Ecto neural progenitor cell (in vitro differentiated cells): ENCODE results near the gene HYAL3.

Experiments used
- DNase-seq: peaks from one replicate; pipeline ENCODE4 v3.0.0-alpha.2; 2018; ENCODE audit warnings: low spot score

The HYAL3 gene, protein sequence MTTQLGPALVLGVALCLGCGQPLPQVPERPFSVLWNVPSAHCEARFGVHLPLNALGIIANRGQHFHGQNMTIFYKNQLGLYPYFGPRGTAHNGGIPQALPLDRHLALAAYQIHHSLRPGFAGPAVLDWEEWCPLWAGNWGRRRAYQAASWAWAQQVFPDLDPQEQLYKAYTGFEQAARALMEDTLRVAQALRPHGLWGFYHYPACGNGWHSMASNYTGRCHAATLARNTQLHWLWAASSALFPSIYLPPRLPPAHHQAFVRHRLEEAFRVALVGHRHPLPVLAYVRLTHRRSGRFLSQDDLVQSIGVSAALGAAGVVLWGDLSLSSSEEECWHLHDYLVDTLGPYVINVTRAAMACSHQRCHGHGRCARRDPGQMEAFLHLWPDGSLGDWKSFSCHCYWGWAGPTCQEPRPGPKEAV

DNA sequence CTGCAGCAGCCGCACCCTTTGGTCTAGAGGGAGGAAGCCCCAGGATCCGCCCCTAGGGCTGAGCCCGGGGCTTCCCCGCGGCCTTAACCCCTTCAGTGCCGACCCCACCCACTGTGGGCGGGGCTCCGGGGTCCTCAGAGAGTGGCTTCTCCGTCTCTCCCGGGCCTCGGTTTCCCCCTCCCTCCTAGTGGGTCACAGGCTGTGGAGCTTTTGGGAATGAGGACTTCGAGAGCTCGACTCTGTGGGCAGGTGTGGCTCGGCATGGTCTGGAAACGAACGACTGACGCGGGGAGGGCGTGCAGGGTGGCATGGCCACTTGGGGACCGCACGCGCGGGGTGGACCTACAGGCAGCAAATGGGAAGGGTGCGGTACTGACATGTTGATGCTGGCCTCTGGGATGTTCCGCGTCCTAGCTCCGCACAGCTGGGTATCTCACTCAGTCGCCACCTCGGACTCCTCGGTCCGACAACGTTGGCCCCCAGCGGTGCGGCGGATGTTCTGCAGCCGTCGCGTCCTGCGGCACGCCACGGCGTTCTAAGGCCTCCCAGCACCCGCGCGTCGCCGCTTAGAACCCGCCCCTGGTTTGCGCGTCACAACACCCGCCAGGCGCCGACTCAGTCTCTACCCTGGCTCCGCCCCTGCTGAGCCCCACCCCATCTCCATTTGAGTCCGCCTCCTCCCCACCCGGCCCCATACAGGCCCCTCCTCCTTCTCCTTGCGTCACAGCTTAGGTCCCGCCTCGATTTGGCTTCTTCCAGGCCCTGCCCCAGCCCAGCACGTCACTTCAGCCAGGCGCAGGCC is at the start of gene HYAL3, which contains the start of gene NAA80:
HYAL3 (minus strand) TSS at position 570 of the 802 bp plus-strand sequence. CDS start 3,803 bp downstream, outside the sequence.
NAA80 (minus strand) TSS at position 570 of the 802 bp plus-strand sequence. CDS start 1,942 bp downstream, outside the sequence.
- DNase-seq: peak; percentile 99

DNA sequence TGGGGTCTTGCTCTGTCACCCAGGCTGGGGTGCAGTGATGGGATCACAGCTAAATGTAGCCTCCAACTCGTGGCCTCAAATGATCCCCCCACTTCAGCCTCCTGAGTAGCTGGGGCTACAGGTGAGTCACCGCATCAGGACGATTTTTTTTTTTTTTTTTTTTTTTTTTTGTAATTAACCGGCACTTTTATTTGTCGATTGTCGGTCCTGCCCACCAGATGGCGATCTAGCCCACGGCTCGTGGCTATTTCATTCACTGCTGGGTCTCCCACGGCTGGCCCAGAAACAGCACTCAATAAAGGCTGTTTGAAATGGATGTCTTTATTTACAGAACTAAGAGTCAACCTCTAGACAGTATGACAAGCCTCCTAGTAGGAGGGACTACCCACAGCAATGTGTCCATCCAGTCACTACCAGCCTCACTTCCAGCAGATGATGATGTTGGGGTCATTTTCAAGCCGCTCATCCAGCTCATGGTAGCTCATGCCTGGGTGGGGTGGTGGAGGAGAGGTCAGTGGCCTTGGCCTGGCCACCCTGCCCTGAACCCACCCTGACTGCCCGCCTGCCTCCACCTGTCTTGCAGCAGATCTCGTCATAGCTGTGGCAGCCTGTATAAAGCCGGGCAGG is 48.1 kb upstream of the HYAL3 start:
- DNase-seq: no peak

DNA sequence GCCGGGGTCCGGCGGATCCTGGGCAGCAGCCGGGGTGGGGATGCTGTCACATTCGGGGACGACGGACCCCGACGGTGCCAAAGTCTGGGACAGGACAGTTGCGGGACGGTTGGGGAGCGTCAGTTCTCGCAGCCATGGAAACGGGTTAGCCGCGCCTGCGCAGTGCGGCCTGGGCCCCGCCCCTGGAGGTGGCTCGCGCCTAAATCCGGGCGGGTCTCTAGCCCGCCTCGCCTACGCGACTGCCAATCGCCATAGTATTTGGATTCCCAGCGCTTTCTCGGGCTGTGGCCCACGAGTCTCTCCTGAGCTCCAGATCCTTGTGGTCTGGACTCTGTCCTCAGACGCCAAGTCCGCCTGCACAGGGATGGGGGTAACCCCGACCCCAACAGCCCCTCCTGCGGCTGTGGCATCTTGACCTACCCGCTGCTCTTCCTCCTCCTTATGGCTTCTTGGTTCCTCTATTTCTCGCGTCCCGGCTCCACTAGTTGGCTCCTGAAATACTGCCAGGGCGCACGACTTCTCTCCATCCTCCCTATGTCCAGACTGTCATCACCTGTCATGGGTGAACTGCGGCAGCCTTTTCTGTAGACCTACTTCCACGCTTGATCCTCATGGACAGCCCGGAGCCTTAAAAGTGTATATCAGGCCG is 46.5 kb upstream of the HYAL3 start, which contains the start of gene ZMYND10:
ZMYND10 (minus strand) TSS at position 147 of the 649 bp plus-strand sequence. CDS start 153 bp downstream, outside the sequence.
- DNase-seq: peak; percentile 88

DNA sequence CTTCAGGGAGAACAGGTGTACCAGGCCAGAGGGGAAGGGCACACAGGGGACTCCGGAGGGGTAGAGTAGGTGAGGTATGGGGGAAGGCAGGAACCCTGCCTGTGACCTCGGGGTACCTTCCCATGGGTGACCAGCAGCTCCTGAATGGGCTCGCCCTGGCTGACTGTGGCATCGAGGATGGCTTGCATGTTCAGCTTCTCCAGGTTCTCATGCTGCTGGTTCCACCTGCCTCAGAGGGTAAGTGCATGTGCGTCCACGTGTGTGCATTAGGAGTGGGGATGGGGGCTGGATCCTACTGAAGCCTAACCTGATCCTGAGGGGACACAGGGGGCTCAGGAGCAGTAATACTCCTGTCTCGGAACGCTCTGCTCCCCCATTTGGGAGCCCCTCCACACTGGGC is 45.8 kb upstream of the HYAL3 start:
- no peak for DNase-seq

DNA sequence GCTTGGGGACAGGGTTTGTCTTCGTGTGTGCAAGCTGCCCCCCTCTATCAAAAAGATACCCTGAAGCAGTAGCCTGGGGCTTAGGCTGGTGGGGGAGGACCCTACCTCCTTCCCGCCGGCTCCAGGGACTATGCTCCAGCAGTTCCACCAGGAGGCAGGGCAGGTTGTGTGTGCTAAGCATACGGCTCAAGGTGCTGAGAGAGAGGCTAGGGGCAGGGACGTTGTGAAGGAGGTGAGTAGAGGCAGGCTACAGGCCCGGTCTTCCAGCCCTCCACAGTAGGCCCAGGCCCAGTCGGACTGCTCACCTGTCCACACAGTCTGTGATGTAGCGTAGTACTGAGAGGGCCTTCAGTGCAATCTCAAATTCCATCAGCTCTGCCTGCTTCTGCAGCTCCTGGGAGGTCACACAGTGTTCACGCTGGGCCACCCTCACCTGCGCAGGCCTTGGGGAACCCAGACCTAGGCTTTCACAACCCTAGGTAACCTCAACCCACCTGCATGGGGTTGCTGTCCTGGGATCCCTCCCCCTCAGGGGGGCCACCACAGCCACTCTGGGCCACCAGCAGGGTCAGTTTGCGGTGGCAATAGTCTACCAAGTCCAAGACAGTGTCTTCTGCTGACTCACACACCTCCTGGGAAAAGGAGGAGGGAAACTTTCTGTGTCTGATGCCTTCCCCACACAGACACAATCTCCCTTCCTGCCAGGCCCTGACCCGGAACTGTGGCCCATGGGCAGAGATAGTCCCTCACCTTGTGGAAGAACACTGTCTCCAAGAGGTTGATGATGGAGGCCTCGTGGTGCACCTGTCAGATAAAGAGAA is 43.8 kb upstream of the HYAL3 start:
- DNase-seq: no peak

DNA sequence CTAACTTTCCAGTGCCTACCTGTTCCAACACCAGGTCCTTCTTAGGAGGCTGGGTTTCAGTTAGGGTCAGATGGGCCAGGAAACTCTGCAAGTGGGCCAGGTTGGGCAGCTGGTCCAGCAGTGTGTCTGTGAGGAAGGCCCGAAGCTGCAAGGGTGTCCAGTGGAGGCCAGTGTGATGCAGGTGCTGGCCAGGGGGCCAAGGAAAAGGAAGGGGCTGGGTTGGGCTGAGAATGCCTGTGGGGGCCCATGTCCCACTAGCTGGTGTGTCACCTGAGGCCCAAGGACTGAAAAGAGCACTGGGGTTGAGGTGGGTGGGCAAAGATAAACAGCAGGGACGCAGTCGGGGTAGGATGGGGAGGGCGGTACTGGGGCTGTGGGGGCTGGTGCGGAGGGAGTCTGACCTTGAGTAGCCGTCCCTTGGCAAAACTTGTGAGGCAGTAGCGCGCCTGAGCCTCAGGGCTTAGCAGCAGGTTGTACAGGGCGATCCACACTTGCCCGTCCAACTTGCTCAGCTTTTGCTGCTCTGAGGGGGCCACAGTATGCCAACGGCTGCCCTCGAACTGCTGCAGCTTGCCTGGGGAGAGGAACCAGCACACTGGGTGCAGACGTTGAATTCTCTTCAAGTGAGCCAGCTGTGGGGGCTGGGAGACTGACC is 42.9 kb upstream of the HYAL3 start:
- DNase-seq: no peak

DNA sequence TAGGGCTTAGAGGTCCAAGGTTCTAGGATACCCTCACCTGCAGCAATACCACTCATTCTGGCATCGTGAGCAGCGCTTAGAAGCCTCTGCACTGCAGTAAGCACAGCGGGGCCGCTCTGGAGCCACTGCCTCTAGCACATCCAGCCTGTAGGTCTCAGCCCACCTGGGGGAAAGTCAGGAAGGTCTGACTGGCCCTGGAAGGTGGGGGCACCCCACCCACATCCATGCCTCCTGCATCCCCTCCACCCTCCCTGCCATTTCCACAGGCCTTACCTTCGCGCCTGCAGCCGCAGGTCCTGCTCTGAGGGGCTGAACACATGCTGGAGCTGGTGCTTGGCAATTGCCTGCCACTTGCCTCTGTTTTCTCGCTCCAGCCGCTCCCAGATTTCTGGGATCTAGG is 42.3 kb upstream of the HYAL3 start:
- no peak for DNase-seq

DNA sequence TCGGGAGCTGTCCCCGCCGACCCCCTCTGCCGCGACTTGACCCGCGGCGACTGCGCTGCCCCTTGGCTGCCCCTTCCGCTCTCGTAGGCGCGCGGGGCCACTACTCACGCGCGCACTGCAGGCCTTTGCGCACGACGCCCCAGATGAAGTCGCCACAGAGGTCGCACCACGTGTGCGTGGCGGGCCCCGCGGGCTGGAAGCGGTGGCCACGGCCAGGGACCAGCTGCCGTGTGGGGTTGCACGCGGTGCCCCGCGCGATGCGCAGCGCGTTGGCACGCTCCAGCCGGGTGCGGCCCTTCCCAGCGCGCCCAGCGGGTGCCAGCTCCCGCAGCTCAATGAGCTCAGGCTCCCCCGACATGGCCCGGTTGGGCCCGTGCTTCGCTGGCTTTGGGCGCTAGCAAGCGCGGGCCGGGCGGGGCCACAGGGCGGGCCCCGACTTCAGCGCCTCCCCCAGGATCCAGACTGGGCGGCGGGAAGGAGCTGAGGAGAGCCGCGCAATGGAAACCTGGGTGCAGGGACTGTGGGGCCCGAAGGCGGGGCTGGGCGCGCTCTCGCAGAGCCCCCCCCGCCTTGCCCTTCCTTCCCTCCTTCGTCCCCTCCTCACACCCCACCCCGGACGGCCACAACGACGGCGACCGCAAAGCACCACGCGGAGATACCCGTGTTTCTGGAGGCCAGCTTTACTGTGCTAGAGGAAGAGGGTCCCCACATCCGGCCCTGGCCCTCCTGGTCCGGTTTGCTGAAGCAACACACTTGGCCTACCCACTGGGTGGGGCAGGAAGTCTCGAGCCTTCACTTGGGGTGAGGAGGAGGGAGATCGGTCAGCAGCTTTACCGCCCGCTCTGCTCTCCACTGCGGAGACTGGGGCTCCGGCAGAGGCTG is 41.5 kb upstream of the HYAL3 start, which contains the start of gene RASSF1:
RASSF1 (minus strand) TSS at position 389 of the 882 bp plus-strand sequence; CDS start at position 358, 31 bp downstream.
- DNase-seq: no peak

DNA sequence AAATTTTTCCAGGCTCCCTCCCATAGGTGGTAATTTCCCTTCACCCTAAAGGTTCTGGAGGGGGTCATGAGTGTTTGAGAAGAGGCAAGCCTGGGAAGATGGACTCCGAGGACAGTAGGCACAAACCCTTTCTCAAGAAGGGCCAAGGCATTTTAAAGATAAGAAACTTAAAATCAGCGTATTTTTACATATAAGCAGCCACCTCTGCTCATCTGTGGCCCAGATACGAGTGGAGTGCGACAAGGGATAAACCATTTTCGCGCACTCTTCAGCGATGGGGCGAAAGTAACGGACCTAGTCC is 40.9 kb upstream of the HYAL3 start:
- no peak for DNase-seq

DNA sequence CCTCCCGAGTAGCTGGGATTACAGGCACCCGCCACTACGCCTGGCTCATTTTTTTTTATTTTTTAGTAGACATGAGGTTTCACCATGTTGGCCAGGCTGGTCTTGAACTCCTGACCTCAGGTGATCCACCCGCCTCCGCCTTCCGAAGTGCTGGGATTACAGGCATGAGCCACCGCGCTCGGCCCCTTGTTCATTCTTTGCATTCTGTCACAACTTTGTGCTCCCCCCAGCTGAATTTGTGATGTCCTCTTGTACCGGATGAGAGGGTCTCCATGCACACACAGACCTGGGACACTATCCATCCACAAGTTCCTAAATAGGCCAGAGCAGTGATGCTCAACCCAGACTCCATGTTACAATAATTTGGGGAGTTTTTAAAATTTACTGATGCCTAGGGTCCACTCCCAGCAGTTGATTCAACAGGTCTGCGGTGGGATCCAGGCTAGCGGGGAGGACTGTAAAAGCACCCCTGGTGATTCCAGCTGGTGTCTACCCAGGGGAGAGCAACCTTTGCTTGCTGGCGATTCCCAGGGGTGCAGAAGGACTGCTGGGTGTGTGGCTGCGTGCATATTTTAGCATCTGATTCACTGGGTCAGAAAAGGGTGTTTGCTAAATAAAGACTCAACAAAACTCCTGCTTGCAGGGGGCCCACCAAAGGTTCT is 40.4 kb upstream of the HYAL3 start:
- DNase-seq: no peak

DNA sequence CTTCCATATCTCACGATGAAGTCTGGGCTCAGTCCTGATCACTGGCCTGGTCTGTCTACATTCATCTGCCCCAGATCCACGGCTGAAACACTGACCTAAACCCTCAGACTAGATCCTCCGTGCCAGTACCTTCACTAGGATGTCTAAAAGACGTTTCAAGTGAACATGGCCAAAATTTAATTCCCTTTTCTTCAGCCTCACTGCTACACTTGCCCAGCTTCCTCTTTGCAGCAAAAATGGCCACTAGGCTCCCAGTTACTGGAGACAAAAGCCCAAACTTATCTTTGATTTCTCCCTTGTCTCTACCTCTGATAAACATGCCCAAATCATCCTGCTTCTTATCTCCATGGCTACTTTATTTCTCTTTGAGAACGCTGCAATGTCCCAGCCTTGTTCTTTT is 39.8 kb upstream of the HYAL3 start:
- DNase-seq: no peak

DNA sequence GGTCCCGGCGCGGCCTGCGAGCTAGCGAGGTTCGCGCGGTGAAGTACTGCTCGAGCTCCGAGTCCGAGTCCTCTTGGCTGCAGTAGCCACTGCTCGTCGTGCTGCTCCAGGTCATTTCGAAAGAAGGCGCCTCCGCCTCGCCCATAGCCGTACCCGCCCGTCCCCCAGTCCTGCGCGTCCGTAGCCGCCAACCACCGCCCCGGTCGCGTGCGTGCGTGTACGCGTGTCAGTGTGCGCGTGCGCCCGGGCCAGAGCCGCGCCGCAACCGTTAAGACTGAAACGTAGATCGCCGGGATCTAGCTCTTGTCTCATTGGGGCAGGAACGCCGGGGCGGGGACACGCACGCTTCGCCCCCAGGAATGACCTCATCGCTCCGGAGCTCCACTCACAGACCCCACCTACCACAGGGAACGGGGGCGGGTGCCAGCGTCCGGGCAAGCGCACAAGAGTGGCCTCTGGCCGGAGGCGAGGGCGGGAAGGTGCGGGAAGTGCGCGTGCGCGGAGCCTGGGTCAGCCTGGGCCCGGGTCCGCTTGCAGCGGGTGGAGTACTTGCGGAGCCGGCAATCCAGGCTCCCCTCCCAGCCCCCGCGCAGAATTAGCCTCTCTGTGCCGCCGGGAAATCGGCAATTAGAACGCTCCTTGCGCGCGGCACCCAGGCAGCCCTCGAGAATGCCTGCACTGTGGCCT is 38.1 kb upstream of the HYAL3 start:
- peak; percentile 99 for DNase-seq

DNA sequence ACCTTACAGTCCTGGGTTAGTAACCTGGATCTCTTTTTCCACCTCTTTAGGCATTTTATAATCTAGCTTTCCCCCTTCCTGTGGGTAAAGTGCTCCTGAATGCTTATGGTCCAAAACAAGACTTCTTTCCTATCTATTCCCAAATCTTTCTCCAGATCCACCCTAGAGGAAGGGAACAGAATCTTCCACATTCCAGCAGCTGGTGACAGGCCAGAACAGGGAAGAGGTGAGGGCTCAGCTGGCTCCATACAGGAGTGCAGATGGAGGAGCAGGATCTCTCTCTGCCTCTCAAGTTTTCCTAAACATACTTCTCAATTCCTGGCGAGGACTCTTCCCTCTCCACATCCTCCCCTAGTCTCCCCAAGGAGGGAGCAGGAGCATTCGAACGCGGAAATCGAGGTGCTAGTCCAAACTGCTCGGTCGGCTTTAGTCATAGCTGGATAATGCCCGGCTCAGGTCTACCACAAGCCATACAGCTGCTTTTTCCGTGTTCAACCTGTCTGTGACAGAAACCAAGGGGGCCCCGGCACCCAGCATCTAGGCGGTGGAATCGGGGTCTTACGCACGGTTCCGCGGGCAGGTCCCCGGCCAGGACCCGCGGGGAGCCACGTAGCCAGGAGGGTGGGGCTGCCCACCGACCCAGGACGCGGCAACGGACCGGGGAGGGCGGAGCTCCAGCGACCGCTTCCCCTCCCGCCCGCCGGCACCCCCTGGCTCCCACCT is 37.4 kb upstream of the HYAL3 start:
- DNase-seq: no peak

DNA sequence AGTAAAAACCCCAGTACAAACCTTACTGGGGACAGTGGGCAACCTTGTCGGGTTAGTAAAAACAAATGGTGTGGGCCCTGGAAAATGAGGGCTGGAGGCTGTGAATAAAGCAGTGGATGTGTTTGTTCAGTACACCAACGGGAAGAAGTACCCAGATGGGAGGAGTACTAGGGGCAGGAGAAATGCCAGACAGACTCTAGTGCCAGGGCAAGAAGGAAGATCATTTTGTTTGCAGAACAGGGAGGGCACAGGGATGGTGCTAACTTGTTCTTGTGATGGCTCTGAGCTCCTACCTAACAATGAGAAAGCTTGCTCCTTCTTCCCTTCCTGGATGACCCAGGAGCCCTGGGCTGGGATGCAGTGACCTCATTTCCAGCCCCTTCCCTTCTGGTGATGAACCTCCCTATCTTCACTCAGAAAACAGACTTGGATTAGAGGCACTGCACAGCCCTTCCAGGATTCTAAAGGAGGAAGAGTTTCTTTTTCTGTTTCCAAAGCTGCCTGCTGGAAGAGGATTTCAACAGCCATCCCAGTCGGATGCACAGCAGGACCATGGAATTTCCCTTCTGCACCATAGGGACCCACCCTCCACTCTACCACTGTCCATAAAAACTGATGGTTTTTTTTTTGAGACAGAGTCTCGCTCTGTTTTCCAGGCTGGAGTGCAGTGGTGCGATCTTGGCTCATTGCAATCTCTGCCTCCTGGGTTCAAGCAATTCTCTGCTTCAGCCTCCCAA is 35.3 kb upstream of the HYAL3 start:
- DNase-seq: no peak

DNA sequence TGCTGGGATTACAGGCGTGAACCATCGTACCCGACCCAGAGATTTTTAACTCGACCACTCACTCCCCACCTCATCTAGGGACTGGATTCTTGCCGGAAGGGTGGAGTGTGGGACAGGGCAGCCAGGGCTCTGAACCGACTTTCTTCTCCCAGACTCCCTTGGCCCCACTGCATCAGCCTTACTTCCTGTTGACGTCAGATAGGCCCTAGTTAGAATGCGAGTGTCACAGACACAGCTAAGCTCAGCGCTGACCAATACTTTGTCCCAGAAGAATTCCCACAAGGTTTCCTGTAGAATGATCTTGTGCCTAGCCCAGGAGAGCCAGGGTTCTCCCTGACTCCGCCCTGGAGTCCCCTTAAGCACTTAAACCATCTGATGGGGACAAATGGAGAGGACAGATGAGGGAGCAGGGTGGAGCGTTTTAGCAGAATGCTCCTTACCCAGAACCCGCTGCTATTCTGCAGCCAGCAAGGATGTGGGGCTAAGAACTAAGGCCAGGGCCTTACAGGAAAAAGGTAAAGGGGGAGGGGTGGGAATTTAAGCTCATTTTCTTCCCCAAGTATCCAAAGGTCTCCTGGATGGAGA is 34.6 kb upstream of the HYAL3 start:
- DNase-seq: no peak

DNA sequence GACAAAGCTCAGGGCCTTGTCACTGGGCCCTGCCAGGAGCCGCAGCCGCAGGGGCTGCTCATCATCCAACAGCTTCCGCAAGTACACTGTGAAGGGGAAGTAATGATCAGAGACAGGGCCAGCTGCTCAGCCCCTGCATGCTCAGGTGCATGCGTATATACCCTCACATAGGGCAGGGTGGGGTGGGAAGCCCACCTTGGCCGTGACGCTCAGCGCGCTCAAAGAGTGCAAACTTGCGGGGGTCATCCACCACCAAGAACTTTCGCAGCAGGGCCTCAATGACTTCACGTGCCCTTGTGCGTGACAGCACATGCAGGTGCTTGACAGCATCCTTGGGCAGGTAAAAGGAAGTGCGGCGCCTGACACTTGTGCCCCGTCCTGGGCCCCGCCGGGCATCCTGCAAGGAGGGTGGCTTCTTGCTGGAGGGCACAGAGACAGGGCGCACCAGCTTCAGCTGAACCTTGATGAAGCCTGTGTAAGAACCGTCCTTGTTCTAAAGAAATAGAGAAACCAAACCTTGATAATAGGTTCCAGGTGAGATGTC is 32.2 kb upstream of the HYAL3 start:
- no peak for DNase-seq
